HUDEP-2 (cell line): ENCODE measurements around the gene FCHSD1.

Experiments
- DNase-seq, 76 experiments: peaks; one replicate each; lab custom pipeline; 2025; ENCODE audit not compliant: unreplicated experiment in 76 of 76; lab: John Stamatoyannopoulos, UW

Gene FCHSD1

GRCh38 chr5:141674747-141675146 is 23.5 kb upstream of the FCHSD1 start:
- no peak for DNase-seq

DNA sequence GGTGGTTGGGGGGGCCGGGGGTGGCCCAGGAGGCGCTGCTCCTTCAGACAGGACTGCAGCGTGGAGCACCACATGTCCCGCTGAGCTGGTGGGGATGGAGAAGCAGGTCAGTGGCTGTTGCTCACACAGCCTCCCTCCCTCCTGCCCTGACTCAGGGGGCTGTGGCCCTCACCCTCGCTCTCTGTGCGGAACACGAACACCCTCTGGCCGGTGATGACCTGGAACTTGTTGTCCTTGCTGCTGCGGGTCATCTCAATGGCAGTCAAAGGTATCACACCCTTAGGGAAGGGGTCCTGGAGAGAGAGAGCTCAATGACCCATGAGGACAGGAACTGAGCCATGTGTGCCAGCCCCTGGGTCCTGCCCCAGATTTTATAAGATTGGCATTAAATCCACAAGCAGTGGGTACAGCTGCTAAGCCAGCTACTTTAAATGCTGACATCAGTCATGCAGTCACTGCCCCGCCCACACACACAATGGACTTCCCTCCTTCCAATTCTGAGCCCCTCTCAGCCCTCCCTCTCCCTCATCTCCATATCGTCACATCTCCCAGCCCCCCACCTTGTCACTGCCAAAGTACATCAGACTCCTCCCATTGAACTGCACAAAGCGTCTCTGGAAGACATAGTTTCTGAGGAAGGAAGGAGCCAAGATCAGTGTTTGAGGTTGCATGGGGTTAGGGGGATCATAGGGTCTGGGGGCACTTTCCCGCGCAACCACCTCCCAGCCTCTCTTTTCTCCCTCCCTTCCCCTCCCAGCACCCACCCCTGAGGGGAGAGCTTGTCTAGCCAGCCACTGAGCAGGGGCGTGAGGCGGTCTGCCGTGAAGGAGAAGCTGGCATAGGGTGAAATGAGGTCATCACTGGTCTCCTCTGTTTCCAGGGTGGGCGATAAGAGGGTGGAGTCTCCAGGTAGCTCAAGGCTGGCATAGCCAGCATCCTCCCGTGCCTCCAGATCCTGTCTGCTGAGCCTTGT is 21.9 kb upstream of the FCHSD1 start:
- peak in 3 of 76 experiments; percentile 4 to 18 (median 9) for DNase-seq

DNA sequence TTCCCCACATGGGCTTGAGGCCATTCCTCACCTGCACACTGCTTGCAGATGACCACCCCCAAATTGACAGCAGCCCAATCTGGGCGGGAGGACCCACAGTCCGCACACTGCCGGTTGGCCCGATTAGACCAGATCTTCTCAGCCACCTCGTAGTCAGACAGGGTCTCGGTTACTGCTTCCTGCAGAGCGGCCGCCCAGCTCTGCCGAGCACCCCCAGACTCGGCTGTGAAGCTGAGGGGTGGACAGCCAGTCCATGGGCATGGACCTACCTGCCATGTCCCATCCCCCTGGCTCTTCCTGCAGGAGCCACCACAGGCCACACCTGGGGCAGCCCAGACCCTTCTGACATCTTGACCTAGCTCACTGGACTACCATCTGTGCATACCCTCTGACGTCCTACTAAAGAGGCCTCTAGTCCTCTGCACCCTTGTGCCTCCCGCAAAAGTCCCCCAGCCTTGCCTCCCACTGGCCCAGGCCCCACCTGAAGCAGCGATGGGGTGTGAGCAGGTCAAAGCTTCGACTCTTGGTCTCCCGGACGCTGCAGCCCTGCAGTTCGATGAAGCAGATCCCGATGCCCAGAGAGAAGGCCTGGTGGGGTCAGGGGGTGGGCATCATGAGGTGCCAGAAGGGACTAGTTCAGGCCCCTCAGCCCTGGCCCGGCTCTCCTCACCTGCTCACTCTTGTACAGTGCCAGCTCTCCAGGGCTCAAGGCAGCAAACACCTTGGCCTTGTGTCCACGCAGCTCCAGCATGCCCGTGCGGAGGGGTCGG is 21.0 kb upstream of the FCHSD1 start:
- no peak for DNase-seq

DNA sequence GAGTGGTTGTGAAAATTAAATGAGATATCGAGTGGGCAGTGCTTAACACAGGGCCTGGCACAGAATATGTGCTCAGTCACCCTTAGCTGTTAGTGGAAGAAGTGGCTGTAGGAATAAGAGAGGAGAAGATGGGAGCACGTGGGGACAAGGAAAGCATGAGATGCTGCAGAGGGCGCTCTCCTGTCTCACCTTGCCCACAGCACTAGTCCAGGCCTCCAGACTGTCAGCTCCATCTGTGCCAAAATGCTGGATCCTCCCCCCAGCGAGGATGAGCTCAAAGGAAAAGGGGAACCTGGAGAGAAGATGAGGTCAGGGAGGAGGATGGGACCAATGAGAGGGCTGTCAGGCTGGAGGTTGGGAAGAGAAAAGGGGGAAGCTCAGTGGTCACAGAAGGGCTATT is 18.3 kb upstream of the FCHSD1 start:
- DNase-seq: no peak

- no peak for DNase-seq
Observed at GRCh38 chr5:141668601-141669265, 17.5 kb upstream of the FCHSD1 start.

GRCh38 chr5:141665995-141666940 is 15.1 kb upstream of the FCHSD1 start:
- no peak for DNase-seq

- peak in 62 of 76 experiments; percentile 2 to 73 (median 44) for DNase-seq
Observed at GRCh38 chr5:141664733-141665461, 13.7 kb upstream of the FCHSD1 start.

- no peak for DNase-seq
Observed at GRCh38 chr5:141663506-141663905, 12.3 kb upstream of the FCHSD1 start.

GRCh38 chr5:141662028-141662427 is 10.8 kb upstream of the FCHSD1 start:
- DNase-seq: no peak

GRCh38 chr5:141657937-141658545 is 6.8 kb upstream of the FCHSD1 start:
- DNase-seq: peak in 1 of 76 experiments; percentile 10

DNA sequence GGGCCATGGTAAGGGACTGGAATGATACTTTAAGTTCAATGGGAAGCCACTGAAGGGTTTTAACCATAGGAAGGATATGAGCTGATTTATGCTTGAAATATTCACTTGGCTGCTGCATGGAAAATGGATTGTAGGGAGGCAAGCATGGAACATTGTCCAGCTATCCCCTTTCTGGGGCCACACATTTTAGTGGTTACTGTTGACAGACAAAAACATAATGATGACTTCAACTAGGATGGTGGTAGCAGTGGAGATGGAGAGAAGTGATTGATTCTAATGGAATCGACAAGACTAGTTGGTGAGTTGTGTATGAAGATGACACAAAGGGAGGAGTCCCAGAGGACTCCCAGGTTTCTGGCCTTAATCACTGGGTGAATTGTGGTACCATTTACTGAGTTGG is 6.2 kb upstream of the FCHSD1 start:
- DNase-seq: no peak

DNA sequence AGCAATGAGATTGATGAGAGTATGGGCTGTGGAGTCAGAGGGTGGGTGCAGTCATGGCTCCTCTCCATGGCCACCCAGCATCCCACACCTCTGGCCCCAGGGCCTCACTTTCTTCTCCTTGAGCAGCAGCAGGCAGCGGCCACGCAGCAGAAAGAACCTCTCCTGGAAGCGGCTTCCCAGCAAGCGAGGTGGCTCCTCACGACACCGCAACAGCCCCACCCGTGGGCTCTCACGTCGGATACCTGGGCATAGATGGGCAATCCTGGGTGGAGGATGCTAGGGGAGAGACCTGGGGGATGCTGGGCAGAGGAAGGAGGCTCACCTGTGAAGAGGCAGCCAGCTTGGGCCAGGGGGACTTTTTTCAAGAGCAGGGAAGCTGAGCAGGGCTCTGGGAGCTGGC is 5.2 kb upstream of the FCHSD1 start:
- DNase-seq: no peak

DNA sequence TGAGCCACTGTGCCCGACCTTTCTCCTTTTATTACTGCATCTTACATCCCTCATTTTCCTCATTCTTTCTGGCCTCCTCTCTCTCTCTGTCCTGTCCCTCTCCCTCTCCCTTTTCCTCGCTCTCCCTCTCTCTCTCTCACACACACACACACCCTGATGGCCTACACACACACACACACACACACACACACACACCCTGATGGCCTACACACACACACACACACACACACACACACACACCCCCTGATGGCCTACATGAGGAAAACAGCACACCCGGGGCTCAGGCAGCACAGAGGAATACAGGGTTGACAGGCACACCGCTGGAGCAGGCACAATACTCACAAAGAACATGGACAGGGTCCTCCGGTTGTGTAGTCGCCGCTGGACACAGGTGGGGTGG is 3.8 kb upstream of the FCHSD1 start:
- DNase-seq: no peak

GRCh38 chr5:141654298-141654697 is 3.1 kb upstream of the FCHSD1 start:
- no peak for DNase-seq

GRCh38 chr5:141651728-141652105 is 499 bp upstream of the FCHSD1 start:
- DNase-seq: no peak

DNA sequence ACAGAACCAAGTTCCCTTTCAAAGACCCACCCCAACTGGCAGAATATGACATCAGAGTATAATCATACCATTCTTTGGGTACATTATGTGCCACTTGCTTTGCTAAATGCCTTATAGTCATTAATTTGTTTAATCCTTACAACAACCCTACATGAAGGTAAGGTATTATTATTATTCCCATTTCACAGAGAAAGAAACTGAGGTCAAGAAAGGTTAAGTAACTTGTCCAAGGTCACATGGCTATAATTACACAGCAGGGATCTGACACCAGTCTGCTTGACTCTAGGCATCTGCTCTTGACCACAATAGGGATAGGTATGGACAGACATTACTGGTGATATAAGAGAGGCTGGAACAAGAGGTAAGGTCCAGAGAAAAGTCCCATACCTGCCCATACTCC is 1.2 kb downstream of the FCHSD1 start:
- DNase-seq: no peak

DNA sequence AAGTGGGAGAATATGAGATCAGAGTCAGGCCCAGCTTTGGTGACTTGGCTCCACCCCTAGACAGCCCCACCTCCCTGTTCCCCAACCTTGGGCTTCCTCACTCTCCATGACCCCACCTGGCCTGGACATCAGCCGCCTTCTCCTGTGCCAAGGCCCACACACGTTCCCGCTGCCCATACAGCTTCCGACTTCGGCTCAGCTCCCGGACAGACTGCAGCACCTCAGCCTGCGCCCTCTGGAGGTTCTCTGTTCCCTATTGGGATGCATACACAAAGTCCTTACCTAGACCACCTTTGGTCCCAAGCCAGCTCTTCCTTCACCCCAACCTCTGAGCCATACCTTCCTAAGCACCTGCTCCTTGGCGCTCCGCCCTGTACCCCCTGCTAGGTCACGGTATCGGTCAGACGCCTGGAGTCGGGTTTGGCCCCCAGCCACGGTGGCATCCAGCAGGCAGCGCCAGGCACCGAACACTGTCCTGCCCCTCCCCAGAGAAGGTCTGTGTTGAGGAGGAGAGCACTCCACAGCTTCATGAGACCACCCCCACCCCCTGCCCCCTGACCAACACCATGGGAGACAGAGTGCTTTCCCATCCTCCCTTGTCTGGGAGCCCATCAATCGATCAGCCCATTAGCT is 2.0 kb downstream of the FCHSD1 start:
- no peak for DNase-seq

- DNase-seq: no peak
Observed at GRCh38 chr5:141647851-141648250, 3.4 kb downstream of the FCHSD1 start.

GRCh38 chr5:141647242-141647641 is 4.0 kb downstream of the FCHSD1 start:
- DNase-seq: no peak
